ENCODE data around the gene ZNF764.
"Not testable (repeated sequence)": the region's sequence is repeated elsewhere in the genome, so short reads cannot be mapped to it uniquely, and the experiment has no call there.

The ZNF764 gene

DNA sequence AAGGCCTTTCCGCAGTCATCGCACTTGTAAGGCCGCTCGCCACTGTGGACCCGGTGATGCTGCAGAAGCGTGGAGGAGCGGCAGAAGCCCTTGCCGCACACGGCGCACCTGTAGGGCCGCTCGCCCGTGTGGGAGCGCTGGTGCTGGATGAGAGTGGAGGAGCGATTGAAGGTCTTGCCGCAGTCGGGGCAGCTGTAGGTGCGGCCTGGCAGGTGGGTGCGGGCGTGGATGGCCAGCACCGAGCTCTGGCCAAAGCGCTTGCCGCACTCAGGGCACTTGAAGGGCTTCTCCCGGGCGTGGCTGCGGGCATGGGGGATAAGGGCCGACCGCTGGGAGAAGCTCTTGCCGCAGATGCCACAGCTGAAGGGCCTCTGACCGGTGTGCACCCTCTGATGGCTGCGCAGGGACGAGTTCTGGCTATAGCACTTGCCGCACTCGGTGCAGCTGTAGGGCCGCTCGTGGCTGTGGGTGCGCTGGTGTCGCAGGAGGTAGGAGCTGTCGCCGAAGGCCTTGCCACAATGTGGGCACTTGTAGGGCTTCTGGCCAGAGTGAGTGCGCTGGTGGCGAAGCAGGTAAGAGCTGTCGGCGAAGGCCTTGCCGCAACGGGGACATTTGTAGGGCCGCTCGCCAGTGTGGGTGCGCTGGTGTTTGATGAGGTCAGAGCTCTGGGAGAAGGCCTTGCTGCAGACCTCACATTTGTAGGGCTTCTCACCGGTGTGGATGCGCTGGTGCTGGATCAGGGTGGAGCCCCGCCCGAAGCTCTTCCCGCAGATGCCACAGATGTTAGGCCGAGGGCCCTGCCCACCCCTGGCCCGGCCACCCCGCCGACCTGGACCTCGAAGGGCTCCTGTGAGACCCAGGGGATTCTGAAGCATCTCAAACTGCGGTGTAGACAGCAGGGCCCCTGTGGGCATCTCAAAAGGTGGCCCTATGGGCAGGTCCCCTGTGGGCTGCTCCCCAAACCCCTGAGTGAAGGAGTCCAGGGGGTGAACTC lies 33.3 kb downstream of the ZNF764 start:
- no peak overlapping the region for H3K4me3 ChIP-seq (replicated peaks in 1 of 2; ENCODE audit: low read depth in 2 of 2, low read length in 2 of 2)

DNA sequence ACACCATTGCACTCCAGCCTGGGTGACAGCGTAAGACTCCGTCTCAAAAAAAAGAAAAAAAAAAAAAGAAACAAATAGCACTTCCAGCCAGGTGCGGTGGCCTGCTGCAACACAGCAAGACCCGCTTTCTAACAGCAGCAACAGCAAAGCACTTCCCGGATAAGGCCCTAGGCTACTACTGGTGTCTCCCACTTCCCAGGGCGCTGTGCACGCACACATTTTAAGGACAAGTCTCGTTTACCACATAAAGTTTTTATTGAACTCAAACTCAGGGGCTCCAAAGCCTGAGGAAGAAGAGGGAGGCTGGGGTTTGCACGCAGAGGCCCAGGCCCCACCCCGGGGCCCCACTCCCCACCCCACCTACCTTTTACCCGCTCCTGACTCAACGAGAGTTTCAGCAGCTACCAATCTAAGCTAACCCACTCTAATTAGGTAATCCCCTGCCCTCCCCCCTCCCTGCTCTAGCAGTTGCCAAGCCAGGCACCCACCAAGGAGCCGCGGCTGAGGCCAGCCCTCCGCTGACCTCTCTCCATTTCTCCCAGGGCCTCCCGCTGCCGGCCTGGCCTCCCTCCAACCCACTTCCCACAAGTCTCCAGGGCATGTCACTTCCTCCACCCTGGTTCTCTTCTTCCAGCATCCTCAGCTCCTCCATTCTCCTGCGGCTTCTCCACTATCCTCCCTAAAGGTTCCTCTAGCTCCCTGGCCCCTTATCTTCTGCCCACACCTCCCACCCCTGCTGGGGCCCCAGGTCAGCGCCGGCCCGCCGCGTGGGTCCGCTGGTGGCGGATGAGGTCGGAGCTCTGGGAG lies 34.2 kb downstream of the ZNF764 start:
- TF ChIP-seq, protein P1, sequence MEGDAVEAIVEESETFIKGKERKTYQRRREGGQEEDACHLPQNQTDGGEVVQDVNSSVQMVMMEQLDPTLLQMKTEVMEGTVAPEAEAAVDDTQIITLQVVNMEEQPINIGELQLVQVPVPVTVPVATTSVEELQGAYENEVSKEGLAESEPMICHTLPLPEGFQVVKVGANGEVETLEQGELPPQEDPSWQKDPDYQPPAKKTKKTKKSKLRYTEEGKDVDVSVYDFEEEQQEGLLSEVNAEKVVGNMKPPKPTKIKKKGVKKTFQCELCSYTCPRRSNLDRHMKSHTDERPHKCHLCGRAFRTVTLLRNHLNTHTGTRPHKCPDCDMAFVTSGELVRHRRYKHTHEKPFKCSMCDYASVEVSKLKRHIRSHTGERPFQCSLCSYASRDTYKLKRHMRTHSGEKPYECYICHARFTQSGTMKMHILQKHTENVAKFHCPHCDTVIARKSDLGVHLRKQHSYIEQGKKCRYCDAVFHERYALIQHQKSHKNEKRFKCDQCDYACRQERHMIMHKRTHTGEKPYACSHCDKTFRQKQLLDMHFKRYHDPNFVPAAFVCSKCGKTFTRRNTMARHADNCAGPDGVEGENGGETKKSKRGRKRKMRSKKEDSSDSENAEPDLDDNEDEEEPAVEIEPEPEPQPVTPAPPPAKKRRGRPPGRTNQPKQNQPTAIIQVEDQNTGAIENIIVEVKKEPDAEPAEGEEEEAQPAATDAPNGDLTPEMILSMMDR (IDR thresholded peaks at IDR 0.05; ENCODE audit: low read depth, low read length), result no peak
- peak; percentile 30 to 45 for DNase-seq (ENCODE audit: low read depth in 2 of 2)
- no peak overlapping the region for H3K4me3 ChIP-seq (replicated peaks in 1 of 2; ENCODE audit: low read depth in 2 of 2, low read length in 2 of 2)

More for the DNA sequence above, 33.3 kb downstream of the ZNF764 start:
- TF ChIP-seq, protein P1 (IDR thresholded peaks at IDR 0.05; ENCODE audit: low read depth, low read length), result no peak
- DNase-seq (ENCODE audit: low read depth in 2 of 2), result no peak

DNA sequence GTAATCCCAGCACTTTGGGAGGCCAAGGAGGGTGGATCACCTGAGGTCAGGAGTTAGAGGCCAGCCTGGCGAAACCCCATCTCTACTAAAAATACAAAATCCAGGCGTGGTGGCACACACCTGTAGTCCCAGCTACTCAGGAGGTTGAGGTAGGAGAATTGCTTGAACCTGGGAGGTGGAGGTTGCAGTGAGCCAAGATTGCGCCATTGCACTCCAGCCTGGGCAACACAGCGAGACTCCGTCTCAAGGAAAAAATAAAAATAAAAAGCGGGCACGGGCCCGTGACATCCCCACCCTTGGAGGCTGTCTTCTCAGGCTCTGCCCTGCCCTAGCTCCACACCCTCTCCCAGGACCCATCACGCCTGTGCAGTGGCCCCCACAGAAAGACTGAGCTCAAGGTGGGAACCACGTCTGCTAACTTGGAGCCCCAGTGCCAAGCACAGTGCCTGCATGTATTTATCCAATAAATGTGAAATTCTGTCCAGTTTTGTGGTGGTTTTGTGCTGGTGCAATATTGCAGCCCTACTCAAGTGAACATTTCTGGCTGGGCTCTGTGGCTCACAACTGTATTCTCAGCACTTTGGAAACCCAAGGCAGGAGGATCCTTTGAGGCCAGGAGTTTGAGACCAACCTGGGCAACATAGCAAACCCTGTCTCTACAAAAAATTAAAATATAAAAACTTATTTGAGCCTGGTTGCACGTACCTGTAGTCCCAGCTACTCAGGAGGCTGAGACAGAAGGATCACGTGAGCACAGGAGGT lies 35.3 kb downstream of the ZNF764 start:
- DNase-seq (ENCODE audit: low read depth in 2 of 2); H3K4me3 ChIP-seq (replicated peaks in 1 of 2; ENCODE audit: low read depth in 2 of 2, low read length in 2 of 2): not testable (repeated sequence)

DNA sequence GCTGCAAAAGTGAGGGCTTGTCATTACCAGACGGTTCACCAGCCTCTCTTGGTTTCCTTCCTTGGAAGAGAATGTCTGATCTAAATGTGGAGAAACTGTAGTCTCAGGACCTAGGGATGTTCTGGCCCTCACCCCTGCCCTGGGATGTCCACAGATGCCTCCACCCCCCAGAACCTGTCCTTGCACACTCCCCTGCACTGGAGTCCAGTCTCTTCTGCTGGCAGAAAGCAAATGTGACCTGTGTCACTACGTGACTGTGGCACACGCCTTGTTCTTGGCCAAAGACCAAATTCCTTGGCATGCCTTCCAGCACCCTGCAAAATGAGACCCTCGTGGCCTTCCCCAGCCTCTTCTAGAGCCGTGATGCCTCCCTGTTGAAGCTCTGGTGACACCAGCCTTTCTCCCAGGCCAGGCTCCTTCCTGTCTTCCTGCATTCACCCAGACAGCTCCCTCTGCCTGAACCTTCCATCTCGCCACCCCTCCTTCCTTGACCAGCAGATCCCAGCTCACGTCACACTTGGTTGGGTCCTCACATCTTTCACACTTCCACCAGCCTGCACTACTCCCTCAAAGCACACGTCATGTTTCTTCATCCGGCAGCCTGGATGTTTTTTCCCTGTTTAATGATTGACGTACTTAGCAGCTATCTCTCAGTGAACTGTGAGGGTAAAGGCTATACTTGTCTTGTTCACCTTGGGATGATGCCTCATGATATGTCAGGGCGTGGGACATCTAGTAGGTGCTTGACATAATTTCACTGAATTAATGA lies 36.1 kb downstream of the ZNF764 start:
- no peak for DNase-seq (ENCODE audit: low read depth in 2 of 2)
- H3K4me3 ChIP-seq (replicated peaks in 1 of 2; ENCODE audit: low read depth in 2 of 2, low read length in 2 of 2), result no peak overlapping the region
- TF ChIP-seq, protein P1 (IDR thresholded peaks at IDR 0.05; ENCODE audit: low read depth, low read length), result no peak

DNA sequence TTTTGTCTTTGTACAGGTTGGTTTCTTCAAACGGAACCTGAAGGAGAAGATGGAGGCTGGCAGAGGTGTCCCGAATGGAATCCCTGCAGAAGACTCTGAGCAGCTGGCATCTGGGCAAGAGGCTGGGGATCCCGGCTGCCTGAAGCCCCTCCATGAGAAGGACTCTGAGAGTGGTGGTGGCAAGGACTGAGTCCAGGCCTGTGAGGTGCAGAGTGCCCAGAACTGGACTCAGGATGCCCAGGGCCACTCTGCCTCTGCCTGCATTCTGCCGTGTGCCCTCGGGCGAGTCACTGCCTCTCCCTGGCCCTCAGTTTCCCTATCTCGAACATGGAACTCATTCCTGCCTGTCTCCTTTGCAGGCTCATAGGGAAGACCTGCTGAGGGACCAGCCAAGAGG lies 36.7 kb downstream of the ZNF764 start:
- TF ChIP-seq, protein P1 (IDR thresholded peaks at IDR 0.05; ENCODE audit: low read depth, low read length), result no peak
- DNase-seq (ENCODE audit: low read depth in 2 of 2), result no peak
- H3K4me3 ChIP-seq (replicated peaks in 1 of 2; ENCODE audit: low read depth in 2 of 2, low read length in 2 of 2), result no peak overlapping the region

DNA sequence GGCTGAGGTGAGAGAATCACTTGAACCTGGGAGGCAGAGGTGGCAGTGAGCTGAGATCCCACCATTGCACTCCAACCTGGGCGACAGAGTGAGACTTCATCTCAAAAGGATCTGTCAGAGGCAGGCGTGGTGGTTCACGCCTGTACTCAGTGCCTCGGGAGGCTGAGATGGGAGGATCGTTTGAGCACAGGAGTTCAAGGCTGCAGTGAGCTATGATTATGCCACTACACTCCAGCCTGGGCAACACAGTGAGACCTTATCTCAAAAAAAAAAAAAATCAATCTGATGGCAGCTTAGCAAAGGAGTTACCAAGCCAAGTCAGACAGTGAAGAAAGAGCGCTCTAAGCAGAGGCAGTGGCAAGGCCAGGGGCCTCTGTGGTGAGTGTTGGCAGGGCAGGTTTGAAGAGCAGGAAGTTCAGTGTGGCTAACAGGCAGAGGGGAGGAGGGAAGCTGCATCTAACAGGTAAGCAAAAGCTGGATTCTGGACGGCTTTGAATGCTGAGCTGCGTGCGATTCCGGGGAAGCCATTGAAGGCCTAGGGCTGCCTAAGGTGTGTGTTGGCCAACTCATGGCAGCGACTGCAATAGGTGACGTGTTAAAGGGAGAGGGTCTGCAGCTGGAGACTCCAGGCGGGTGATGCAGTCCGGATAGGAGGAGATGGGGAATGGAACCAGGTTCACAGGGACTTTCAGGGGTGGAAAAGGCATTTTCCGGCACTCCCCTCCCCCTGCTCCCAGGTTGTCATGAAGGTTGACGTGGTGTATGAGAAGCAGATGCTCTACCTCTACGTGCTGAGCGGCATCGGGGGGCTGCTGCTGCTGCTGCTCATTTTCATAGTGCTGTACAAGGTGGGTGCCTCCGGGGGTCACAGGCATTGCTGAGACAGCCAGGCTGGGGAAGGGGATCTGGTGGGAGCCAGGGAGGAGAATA lies 38.8 kb downstream of the ZNF764 start:
- H3K4me3 ChIP-seq (replicated peaks in 1 of 2; ENCODE audit: low read depth in 2 of 2, low read length in 2 of 2), result no peak overlapping the region
- TF ChIP-seq, protein P1 (IDR thresholded peaks at IDR 0.05; ENCODE audit: low read depth, low read length), result no peak
- DNase-seq (ENCODE audit: low read depth in 2 of 2), result no peak
